Duodenal mucosa (tissue), 2 donors: ENCODE results near the gene INSRR.

Experiments used
- H3K27ac ChIP-seq: one replicate; pipeline ENCODE4 v1.7.0; 2013; ENCODE audit warnings: low read depth, low read length
- H3K27me3 ChIP-seq, 2 donors: one replicate each; pipeline ENCODE4 v1.7.0; 2013; ENCODE audit warnings: low read length in 2 of 2, control low read depth in 1 of 2; ENCODE audit not compliant: insufficient read depth in 2 of 2, control insufficient read depth in 1 of 2
- H3K36me3 ChIP-seq, 2 donors: one replicate each; pipeline ENCODE4 v1.7.0; 2013; ENCODE audit warnings: low read length in 2 of 2, control low read depth in 1 of 2; ENCODE audit not compliant: insufficient read depth in 2 of 2, control insufficient read depth in 1 of 2
- H3K4me1 ChIP-seq, 2 donors: one replicate each; pipeline ENCODE4 v1.7.0; 2013; ENCODE audit warnings: low read length in 2 of 2, control low read depth in 1 of 2; ENCODE audit not compliant: insufficient read depth in 2 of 2, control insufficient read depth in 1 of 2
- H3K4me3 ChIP-seq, 2 donors: one replicate each; pipeline ENCODE4 v1.7.0; 2013; ENCODE audit warnings: low read length in 2 of 2, low read depth in 1 of 2
- H3K9ac ChIP-seq, 2 donors: one replicate each; pipeline ENCODE4 v1.7.0; 2013; ENCODE audit warnings: low read length in 2 of 2, low read depth in 1 of 2
- H3K9me3 ChIP-seq, 2 donors: one replicate each; pipeline ENCODE4 v1.7.0; 2013; ENCODE audit warnings: low read length in 2 of 2, control low read depth in 1 of 2; ENCODE audit not compliant: control insufficient read depth in 1 of 2

INSRR gene

DNA sequence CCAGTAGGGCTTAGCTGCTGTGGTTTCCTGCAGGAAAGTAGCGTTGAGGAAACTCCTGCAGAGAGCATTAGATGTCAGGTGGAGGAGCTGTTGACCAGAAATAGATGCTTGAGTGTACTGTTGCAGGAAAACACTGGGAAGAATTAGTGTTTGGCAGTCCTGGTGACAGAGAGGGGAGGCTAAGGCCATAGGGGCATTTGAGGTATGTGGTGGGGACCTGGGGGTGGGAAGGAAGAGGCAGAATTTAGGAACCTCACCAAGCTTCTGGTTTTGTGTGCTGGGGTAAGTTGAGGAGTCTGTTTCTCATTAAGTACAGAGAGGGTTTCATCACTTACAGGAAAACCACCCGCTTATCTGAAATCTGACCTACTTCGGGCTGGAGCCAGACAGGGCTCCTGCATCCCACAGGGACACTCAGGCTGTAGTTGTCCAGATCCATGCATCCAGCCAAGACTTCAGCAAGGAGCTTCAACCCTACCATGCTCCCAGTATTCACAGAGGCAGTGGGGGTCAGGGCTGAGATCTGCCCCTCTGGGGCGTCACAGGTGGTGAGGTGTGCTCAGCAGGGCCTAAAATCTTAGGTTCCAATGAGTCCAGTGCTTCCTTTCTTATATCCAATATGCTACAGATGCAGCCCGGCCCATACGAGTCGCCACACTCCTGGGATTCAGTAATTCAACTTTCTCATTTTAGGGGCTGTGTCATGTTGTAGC lies 57.4 kb downstream of the INSRR start:
- peaks cover 41 to 54% of the 10 kb centered on the region in 2 donors for H3K36me3 ChIP-seq
- no peak overlapping the region for H3K27ac ChIP-seq
- no peak overlapping the region for H3K9ac ChIP-seq
- no peaks in the 10 kb centered on the region for H3K27me3 ChIP-seq
- no peaks in the 10 kb centered on the region for H3K9me3 ChIP-seq
- no peak overlapping the region for H3K4me3 ChIP-seq
- peaks cover 6 to 17% of the 10 kb centered on the region in 2 donors for H3K4me1 ChIP-seq

DNA sequence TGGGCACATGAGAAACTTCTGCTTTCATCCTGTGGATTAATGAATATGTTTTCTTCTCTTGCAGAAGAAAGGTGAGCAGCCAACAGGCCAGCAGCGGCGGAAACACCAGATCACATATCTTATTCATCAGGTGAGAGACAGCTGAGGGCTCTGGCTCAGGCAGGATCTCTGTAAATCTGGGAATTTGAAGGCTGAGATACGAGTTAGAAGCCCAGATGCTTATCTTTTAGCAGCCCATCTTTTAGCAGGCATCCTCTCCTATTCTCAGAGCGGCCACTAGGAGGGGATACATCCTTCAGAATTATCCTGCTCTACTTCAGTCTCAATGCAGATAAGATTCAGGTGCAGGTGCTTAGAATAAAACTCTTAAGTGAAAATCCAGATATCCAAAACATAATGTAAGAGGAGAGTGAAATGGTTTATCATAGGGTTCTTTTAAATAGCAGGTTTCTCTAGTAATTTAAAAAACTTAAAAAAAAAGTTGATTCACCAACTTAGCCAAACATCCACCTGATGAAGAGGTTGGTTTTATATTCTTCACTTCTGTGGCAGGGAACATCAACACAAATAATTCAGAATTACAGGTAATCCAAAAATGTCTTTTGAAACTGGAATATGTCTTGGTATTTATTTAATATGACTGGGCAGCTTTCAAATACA lies 61.6 kb downstream of the INSRR start:
- no peaks in the 10 kb centered on the region for H3K9me3 ChIP-seq
- H3K27ac ChIP-seq: no peak overlapping the region
- no peaks in the 10 kb centered on the region for H3K27me3 ChIP-seq
- no peak overlapping the region for H3K9ac ChIP-seq
- no peak overlapping the region for H3K4me3 ChIP-seq
- H3K4me1 ChIP-seq: peaks cover 0 to 5% of the 10 kb centered on the region in 2 donors
- H3K36me3 ChIP-seq: peaks cover 71 to 84% of the 10 kb centered on the region in 2 donors

DNA sequence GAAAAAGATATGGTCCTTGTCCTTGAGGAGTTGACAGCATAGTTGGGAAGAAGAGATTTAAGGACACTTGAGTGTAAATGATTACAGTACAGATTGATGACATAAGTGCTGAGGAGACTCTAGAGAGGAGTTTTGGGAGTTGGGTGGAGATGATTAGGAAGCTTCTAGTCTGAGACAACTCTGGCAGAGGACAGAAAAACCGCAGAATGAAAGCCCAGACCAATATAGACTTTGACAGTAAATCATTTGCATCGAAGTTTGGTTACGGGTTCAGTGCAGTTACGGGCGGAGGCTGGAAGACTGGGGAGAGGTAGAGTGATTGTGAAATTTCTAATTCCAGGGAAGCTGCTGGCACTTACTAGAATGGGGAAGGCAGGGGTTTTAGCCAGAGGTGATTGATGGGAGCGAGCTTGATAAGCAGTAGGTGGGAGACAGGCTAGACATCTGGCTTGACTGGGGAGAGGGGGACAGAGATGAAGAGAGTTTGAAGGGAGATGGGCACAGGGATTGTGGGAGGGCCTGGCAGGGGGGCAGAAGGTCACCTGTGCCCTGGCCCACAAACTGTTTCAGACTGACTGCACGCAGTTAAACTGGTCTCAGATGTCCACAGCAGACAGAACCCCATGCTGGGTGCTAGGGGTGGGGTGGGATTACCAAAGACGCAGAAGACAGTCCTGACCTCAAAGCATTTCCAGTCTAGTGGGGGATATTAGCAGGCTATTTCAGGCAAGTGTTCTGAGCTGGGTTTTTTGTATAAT lies 62.4 kb downstream of the INSRR start:
- peaks cover 0 to 5% of the 10 kb centered on the region in 2 donors for H3K4me1 ChIP-seq
- H3K36me3 ChIP-seq: peaks cover 63 to 86% of the 10 kb centered on the region in 2 donors
- no peaks in the 10 kb centered on the region for H3K9me3 ChIP-seq
- no peak overlapping the region for H3K27ac ChIP-seq
- no peak overlapping the region for H3K9ac ChIP-seq
- H3K27me3 ChIP-seq: no peaks in the 10 kb centered on the region
- no peak overlapping the region for H3K4me3 ChIP-seq

DNA sequence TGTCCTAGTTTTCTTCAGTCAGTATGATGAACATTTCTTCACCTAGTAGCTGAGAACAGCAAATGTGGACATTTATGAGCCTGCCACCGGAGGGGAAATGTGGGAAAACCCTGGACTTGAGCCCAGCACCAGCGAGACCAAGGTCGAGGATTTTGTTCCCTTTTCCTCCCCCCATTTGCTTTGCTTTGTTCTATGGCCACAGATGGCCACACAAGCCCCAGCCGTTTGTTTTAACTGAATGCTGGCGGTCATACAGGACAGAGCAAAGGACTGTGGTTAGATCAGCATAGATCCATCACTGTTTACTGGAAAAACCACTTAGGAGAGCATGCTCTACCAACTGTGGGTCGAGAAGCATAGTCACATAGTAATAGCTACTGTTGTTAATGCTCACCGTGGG lies 63.1 kb downstream of the INSRR start:
- H3K9ac ChIP-seq: no peak overlapping the region
- peaks cover 0 to 5% of the 10 kb centered on the region in 2 donors for H3K4me1 ChIP-seq
- no peak overlapping the region for H3K27ac ChIP-seq
- no peak overlapping the region for H3K4me3 ChIP-seq
- no peaks in the 10 kb centered on the region for H3K9me3 ChIP-seq
- H3K27me3 ChIP-seq: no peaks in the 10 kb centered on the region
- peaks cover 56 to 86% of the 10 kb centered on the region in 2 donors for H3K36me3 ChIP-seq

DNA sequence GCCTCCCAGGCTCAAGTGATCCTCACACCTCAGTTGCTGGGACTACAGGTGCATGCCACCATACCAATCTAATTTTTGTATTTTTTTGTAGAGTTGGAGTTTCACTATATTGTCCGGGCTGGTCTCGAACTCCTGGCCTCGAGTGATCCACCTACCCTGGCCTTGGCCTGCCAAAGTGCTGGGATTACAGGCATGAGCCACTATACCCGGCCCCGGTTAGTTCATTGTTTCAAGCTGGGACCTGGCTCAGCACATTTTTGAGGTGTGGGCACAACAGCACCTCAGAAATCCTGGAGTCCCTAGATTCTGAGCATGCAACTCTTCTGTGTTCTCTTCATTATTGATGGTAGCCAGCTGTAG lies 63.6 kb downstream of the INSRR start:
- Histone ChIP-seq H3K4me1 (peaks cover 0 to 5% of the 10 kb centered on the region in 2 donors), H3K4me3 (no peak overlapping the region), H3K9me3 (no peaks in the 10 kb centered on the region), H3K27me3 (no peaks in the 10 kb centered on the region), H3K27ac (no peak overlapping the region), H3K36me3 (peaks cover 52 to 82% of the 10 kb centered on the region in 2 donors), H3K9ac (no peak overlapping the region)

DNA sequence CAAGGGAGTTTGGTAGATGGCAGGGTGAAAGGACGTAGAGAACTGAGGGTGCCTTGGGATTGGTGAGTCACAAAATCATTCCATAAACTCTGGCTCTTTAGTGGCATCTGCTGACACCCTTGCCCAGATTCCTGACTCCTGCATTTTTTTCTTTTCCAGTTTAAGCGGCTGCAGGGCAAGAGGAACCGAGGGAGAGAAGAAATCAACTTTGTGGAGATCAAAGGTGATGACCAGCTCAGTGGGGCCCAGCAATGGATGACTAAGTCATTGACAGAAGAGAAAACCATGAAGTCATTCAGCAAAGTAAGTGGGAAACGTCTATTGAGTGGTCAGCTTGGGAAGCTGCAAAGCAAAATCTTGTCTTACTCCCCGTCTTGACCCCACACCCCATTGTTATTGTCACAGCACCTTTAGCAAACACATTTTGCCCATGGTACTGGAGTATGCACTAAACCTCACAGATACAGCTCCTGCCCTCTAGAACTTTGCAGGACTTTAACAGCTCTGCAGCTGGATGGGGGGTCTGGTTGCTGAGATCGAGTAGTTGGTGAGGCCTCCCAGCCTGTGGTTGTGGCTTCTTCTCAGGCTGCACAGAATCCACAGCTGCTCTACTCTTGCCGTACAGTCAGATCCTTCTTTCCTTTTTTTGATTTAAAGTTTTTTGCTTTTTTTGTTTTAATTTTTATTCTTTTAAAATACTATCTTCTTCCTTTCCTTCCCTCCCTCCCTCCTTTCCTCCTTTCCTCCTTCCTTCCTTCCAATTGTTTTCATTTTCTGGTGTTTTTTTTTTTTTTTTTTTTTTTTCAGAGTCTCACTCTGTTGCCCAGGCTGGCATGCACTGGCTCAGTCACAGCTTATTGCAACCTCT lies 64.2 kb downstream of the INSRR start:
- no peaks in the 10 kb centered on the region for H3K27me3 ChIP-seq
- no peak overlapping the region for H3K9ac ChIP-seq
- H3K36me3 ChIP-seq: peaks cover 48 to 78% of the 10 kb centered on the region in 2 donors
- H3K9me3 ChIP-seq: no peaks in the 10 kb centered on the region
- no peak overlapping the region for H3K4me3 ChIP-seq
- peaks cover 0 to 5% of the 10 kb centered on the region in 2 donors for H3K4me1 ChIP-seq
- H3K27ac ChIP-seq: no peak overlapping the region
